Articular chondrocyte of knee joint (primary cell): ENCODE data around the gene AGAP2. TPM values are rescaled to one million over a fixed set of nuclear protein-coding genes. Genes with fewer than 3 reads are reported as not detected.

ENCODE experiments used
- total RNA-seq: library from RNA; depleted of rRNA; stranded (reverse); fragments of >200 nt; gene quantifications from 2 replicates; pipeline ENCODE4 v1.2.3, GENCODE V29; 2012

Gene AGAP2
- total RNA-seq = 0.11 and 0.39 TPM in 2 replicates

DNA sequence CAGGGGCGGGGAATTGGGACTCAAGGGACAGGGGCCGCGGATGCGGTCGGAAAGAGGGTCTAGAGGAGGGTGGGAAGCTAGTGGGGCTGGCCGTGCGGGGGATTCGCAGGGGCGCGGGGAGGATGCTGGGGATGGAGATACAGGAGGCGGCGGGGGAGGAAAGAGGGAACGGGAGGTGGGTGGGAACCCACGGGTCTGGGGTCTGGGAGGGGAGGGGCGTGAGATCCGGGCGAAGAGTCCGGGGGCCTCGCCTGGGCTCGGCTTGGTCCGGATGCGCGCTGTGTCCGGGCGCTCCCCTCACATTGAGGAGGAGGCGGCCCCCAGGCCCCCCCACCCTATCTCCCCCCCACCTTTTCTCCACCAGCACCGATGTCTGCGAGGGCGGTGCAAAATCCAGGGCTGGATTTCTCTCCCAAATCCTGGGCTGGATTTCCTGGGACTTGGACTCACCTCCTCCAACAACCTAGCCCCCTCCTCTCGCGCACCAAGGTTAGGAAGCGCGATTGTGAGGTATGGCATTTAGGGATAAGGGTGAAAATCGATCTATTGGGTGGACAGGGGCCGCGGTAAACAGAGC is at the start of gene AGAP2:
Gene AGAP2 (minus strand): TSS at position 82 of the 577 bp plus-strand sequence. CDS start 496 bp downstream, outside the sequence.

DNA sequence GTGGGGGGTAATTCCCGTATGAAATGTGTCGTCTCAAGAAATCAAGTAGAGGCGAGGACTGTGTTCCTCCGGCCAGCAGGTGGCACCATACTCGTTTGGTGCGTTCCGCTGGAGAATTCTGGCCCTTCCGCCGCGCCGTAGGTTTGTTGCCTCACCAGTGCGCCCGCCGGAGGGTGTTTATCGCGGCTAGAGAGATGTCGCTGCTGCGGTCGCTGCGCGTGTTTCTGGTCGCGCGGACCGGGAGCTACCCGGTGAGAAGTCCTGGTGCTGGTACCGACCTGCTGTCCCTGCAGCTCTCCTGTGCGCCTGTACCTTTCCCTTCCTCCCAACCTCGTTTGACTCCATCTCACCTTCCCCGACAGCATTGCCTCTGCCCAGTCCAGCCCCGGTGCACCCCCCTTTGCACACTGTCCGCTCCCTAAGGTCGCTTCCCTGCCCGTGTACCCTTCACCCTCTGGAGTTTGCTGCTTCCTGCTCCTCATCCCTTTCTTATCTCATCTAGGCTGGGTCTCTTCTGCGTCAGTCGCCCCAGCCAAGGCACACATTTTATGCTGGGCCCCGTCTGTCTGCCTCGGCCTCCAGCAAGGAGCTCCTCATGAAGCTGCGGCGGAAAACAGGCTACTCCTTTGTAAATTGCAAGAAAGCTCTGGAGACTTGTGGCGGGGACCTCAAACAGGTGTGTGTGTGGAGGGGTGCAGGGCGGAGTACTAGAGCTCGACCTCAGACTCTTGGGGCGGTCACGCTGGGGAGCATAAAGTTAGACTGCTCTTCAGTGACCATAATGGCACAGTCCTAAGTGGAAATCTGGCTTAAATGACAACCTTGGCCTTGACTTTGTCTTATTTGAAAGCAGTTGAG is 44.3 kb upstream of the AGAP2 start, which contains the start of gene TSFM:
Gene TSFM (plus strand): TSS at position 180 of the 858 bp plus-strand sequence. CDS start 15 bp downstream, at position 195.

DNA sequence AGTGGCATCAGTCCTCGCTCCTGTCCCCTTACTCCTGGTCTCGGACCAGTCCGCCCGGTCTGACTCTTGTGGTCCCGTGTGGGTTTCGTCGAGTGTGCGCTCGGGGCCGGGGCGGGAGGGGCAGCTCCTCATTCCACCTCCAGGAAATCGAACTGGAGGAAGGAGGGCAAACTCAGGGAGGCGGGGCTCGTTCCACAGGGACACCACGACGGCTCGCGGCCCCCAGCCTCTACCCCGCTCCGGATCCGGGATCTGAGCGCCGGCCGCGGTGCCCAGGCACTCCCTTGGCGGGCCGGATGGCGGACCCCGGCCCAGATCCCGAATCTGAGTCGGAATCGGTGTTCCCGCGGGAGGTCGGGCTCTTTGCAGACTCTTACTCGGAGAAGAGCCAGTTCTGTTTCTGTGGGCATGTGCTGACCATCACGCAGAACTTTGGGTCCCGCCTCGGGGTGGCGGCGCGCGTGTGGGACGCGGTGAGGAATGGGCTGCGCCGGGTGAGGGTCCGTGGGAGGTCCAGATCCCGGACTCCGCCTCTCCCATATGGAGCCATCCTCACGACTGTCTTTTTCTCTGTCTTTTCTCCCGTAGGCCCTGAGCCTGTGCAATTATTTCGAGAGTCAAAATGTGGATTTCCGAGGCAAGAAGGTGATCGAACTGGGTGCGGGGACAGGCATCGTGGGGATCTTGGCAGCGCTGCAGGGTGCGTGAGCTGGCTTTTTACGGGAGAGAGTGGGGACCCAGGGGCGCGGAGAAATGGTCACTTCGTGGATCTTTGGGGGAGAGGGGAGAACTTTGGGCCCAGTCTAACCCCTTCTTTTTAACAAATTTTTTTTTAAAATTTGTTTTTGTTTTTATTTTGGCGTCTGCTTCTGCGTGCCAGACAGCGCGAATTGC is 34.1 kb upstream of the AGAP2 start, which contains the start of gene EEF1AKMT3:
Gene EEF1AKMT3 (plus strand): TSS at position 186 of the 894 bp plus-strand sequence. CDS start 111 bp downstream, at position 297.

DNA sequence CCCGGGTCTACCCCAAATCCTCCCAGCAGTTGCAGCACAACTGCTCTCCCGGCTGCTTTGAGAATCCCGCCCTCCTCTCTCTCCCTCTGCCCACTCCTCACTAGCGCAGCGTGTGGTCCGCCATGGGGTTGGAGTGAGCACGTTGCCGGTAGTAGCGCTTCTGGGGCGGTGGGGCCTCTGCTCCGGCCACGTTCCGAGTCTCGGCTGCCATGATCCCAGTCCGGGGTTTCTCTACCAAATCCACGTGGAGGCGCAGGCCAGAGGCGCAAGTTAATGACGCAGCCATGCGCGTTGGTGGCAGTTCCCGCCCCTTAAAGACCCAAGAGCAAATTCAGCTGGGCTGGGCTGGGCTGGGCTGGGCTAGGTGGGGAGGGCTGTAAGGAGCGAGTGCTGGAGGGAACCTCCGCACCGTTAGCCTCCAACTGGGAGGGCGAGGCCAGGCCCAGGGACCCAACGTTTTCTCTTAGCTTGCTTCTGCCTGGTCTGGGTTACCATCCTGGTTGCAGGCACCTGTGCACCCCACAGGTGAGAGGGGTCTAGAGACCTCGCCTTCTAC is 33.4 kb upstream of the AGAP2 start, which contains the start of gene METTL1:
Gene METTL1 (minus strand): TSS at position 233 of the 556 bp plus-strand sequence. CDS start 22 bp downstream, at position 211.

DNA sequence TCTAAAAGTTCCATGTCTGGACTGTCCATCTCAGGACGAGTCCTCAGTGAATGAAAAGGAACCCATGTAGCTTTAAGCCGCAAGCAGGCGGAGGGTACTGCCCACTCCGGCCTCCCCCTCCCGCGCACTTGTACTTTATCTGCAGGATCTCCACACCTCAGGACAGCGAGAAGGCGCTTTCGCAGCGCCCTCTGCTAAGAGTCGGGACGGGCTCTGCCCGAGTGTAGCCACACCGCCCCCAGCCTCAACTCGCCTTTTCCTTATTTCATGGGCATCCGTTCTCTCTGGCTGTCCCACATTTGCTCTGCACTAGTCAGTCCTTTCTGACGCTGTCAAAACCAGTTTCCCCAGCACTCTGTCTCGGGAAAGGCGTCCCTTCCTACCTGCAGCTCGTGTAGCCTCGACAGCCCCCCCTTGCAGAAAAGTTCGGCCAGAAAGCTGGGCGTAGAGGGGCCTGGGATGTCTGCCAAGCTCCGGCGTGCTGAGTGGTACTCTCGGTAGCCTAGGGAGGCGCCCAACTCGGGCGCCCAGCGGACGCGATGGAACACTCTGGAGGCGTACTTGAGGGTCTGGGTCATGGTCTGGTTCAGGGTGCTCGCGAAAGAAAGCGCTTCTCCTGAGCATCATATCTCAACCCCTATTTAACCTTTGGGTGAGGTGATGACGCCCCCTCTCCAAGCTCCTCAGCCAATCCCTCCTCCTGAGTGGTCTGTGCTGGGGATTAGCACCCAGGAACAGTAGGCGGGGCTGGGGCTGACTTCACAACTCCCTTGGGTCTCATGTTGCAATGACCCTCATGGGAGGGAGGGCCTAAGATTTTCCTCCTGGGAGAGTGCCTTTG is 28.1 kb upstream of the AGAP2 start, which contains the start of gene CYP27B1:
Gene CYP27B1 (minus strand): TSS at position 615 of the 841 bp plus-strand sequence. CDS start 37 bp downstream, at position 578.

DNA sequence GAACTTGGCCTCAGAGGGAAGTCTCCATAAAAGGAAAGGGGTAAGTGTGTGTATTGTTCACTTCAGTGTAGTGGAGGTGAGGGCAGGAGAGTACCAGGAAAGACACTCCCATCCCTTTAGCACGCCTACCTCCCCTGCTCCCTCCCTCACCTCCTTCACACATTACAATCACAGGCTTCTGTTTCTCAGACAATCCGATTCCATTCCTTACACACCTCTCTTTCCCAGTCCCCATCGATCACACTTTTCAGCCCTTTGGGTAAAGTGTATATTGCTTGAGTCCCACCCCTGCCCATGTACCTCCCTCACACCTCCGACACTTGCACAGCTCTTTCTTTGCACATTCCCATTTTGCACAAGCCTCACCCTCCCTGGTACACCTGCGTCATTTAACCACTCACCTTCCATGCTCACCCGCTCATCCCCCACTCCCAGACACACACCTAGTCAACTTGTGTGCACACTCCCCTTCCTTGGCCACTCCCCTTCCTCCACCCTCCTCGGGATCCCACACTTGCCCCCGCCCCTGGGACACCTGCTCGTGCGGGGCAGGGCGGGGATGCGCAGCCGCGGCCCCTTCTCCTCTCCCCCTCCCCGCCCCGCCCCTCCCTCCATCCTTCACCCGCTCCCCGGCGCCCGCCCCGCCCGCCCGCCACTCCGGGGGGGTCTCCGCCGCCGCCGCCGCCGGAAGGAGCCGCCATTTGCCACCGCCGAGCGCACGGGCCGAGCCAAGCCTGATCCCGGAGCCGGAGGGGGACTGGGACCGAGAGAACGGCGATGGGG is 16.1 kb upstream of the AGAP2 start, which contains the start of gene MARCHF9:
Gene MARCHF9 (plus strand): TSS at position 693 of the 783 bp plus-strand sequence. CDS start 426 bp downstream, outside the sequence.

DNA sequence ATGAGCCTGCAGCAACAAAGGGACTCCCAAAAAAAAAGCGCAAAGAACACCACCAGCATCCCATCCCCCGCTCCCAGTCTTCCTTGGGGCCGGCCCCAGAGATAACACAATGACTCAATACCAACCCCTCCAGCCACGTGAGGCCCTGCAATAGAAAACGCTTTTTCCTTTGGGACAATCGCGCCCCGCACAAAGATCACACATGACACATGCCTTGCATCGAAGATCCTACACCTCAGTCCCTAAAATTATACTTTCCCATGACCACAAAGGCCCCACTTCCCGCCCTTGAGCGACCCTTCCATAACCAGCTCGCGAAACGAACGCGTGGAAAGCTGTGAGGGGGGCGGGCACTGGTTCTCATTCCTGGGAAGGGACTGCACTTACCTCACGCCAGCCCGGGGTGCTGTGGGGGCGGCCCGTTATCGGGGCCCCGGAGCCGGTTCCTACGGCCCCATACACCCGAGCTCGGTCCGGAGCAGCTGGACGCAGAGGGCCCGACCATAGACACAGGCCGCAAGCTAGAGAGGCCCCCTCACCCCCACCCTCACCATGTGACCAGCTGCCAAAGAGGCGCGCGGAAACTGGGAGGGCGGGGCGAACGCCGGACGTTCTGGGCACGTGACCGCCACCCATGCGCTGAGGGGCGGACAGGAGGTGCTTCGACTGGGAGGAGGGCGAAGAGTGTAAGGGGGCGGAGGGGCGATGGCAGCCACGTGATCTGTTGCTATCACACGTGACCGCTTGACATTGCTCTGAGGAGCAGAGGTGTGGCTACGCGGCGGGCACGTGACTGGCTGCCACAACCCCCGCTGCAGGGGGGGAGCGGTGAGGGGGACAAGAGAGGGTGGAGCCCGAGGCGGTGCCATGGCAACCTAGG is 13.5 kb upstream of the AGAP2 start, which contains the start of gene CDK4:
Gene CDK4 (minus strand): TSS at position 523 of the 880 bp plus-strand sequence. CDS start 593 bp downstream, outside the sequence.

DNA sequence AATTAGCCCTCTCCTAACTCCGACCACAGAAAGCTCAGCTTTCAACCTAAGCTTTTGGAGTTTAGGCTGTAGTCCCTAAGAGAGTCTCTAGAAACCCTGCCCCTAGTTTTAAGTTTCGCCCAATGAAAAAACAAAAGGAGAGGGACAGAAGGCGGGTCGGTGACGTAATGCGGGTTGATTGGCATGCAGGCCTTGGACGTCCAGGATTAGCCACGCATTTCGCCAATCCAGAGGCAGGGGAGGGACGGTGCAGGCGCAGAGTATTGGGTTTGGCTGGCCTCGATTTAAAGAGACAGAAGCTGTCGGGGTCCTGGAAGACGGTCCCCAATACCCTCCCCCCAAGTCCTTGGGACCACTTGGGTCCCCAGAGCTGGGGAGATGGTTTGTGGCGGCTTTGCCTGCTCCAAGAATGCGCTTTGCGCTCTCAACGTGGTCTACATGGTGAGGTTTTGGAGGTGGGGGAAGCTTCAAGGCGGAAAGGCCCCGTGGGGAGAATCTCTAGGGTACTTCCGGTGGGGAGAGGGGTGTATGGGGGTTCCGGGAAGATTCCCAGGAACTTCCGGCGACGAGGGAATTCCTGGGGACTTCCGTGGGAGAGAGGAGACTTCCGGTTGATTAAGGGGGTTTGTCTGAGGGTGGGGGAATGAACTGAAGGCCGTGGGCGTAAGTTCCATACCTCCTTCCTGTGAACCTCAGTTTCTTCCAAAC is 6.4 kb upstream of the AGAP2 start, which contains the start of gene TSPAN31:
Gene TSPAN31 (plus strand): TSS at position 263 of the 708 bp plus-strand sequence. CDS start 116 bp downstream, at position 379.

DNA sequence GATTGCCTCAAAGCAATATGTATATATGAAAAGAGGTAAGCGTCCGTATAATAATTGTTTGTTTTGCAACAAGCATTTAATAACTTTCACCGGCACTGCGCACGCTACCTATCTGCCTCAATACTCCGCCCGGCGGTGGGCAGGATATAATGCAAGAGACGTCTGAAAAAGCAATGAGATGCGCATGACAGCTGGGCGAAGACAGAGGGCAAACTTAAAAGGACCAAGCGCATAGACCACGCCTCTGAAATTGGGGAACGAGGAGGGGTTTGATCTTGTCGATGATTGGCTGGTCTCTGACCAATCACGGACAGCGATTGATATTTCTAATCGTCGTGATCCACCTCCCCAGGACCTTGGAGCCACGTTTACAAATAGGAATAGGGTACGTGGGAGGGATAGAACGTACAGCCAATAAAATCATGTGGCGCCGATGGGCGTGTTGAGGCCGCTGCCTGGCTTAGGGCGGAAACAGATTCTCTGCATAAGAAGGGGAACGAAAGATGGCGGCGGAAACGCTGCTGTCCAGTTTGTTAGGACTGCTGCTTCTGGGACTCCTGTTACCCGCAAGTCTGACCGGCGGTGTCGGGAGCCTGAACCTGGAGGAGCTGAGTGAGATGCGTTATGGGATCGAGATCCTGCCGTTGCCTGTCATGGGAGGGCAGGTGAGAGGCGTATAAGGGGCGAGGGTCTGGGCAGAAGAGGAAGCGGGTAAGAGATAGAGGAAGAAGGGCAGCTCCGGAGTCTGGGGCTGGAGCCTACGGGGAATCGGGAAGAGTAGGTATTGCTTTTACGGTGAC is 44.7 kb downstream of the AGAP2 start, which contains the start of gene OS9:
Gene OS9 (plus strand): TSS at position 474 of the 800 bp plus-strand sequence. CDS start 30 bp downstream, at position 504.

Other genes with a start within 250 kb of the AGAP2 start
- 40.5 and 59.5 TPM in 2 replicates for gene DDIT3, start 218.2 kb downstream of the AGAP2 start, total RNA-seq
- 3.8 and 5.2 TPM in 2 replicates for gene MBD6, start 215.9 kb downstream of the AGAP2 start, total RNA-seq
- gene DCTN2, start 191.6 kb downstream of the AGAP2 start, total RNA-seq = 113 and 132 TPM in 2 replicates
- under 0.01 and 0.22 TPM in 2 replicates for gene KIF5A, start 188.7 kb downstream of the AGAP2 start, total RNA-seq
- 23.5 and 26.2 TPM in 2 replicates for gene PIP4K2C, start 147.6 kb downstream of the AGAP2 start, total RNA-seq
- 9.4 and 11.2 TPM in 2 replicates for gene DTX3, start 133.9 kb downstream of the AGAP2 start, total RNA-seq
- gene ARHGEF25, start 127.3 kb downstream of the AGAP2 start, total RNA-seq = 16.2 and 17.2 TPM in 2 replicates
- 1.0 and 2.9 TPM in 2 replicates for gene B4GALNT1, start 105.5 kb downstream of the AGAP2 start, total RNA-seq
- 154 and 254 TPM in 2 replicates for gene OS9, start 44.6 kb downstream of the AGAP2 start, total RNA-seq
- 71.6 and 76.1 TPM in 2 replicates for gene TSPAN31, start 6.3 kb upstream of the AGAP2 start, total RNA-seq
- gene CDK4, start 13.6 kb upstream of the AGAP2 start, total RNA-seq = 108 and 195 TPM in 2 replicates
- gene MARCHF9, start 16.4 kb upstream of the AGAP2 start, total RNA-seq = 1.1 and 1.2 TPM in 2 replicates
- gene CYP27B1, start 28.3 kb upstream of the AGAP2 start, total RNA-seq = 0.22 and 0.65 TPM in 2 replicates
- 6.7 and 8.0 TPM in 2 replicates for gene METTL1, start 33.4 kb upstream of the AGAP2 start, total RNA-seq
- gene EEF1AKMT3, start 33.9 kb upstream of the AGAP2 start, total RNA-seq = 5.9 and 8.0 TPM in 2 replicates
- gene TSFM, start 44.0 kb upstream of the AGAP2 start, total RNA-seq = 16.1 and 22.7 TPM in 2 replicates
- 5.4 and 6.9 TPM in 2 replicates for gene AVIL, start 80.0 kb upstream of the AGAP2 start, total RNA-seq
- 120 and 148 TPM in 2 replicates for gene CTDSP2, start 108.0 kb upstream of the AGAP2 start, total RNA-seq
- gene ATP23, start 202.8 kb upstream of the AGAP2 start, total RNA-seq = 6.9 and 9.1 TPM in 2 replicates